ENCODE measurements around the gene AKAP8.

Gene AKAP8

GRCh38 chr19:15330801-15331418, 48.7 kb downstream of the AKAP8 start:
- DNase-seq = no peak

- DNase-seq = no peak
Observed at GRCh38 chr19:15328312-15328711, 51.3 kb downstream of the AKAP8 start.

- no peak for DNase-seq
Observed at GRCh38 chr19:15324791-15325519, 54.6 kb downstream of the AKAP8 start.

GRCh38 chr19:15323496-15324235, 55.9 kb downstream of the AKAP8 start:
- DNase-seq = no peak

- no peak for DNase-seq
Observed at GRCh38 chr19:15321739-15322138, 57.8 kb downstream of the AKAP8 start.

- no peak for DNase-seq
Observed at GRCh38 chr19:15320116-15320515, 59.5 kb downstream of the AKAP8 start.

- no peak for DNase-seq
Observed at GRCh38 chr19:15318241-15318691, 61.3 kb downstream of the AKAP8 start.

- DNase-seq = no peak
Observed at GRCh38 chr19:15317392-15318071, 62.1 kb downstream of the AKAP8 start.

- no peak for DNase-seq
Observed at GRCh38 chr19:15316498-15316897, 63.1 kb downstream of the AKAP8 start.

- no peak for DNase-seq
Observed at GRCh38 chr19:15315101-15315500, 64.5 kb downstream of the AKAP8 start.

- no peak for DNase-seq
Observed at GRCh38 chr19:15313649-15314279, 65.8 kb downstream of the AKAP8 start.

GRCh38 chr19:15307169-15307568, 72.4 kb downstream of the AKAP8 start:
- DNase-seq = no peak

GRCh38 chr19:15305582-15306334, 73.8 kb downstream of the AKAP8 start:
- no peak for DNase-seq

- no peak for DNase-seq
Observed at GRCh38 chr19:15304140-15304705, 75.4 kb downstream of the AKAP8 start.

All from T-helper 9 cell (primary cell).